K562 (cell line): Measurements from ENCODE around the gene ZBTB2. TPM values are rescaled to one million over a fixed set of nuclear protein-coding genes. Genes with fewer than 3 reads are reported as not detected.

Experiments
- BCL6 ChIP-seq: fragments of 250-450 bp; sonication (Bioruptor Pico); IDR thresholded peaks from 2 replicates; pipeline ENCODE4 v1.4.0; 2020
- CBFB ChIP-seq: sonication (generic); formaldehyde crosslinking; IDR thresholded peaks from 2 replicates; pipeline ENCODE4 v1.4.0; 2020; ENCODE audit warnings: mild to moderate bottlenecking, missing genetic modification reagents
- MTF1 ChIP-seq: fragments of 250-450 bp; sonication (Bioruptor Pico); IDR thresholded peaks from 2 replicates; pipeline ENCODE4 v1.9.0; 2021; ENCODE audit warnings: moderate library complexity, mild to moderate bottlenecking, inconsistent platforms, borderline replicate concordance
- NCOA6 ChIP-seq: fragments of 450-650 bp; IDR thresholded peaks from 2 replicates; pipeline ENCODE4 v1.6.1; 2017; ENCODE audit warnings: mild to moderate bottlenecking
- PYGO2 ChIP-seq: fragments of 450-650 bp; IDR thresholded peaks from 2 replicates; pipeline ENCODE4 v1.6.1; 2016; ENCODE audit warnings: mild to moderate bottlenecking, missing genetic modification characterization, moderate library complexity, missing compliant biosample characterization
- RBBP5 ChIP-seq: fragments of 200-600 bp; sonication (generic); IDR thresholded peaks from 2 replicates; pipeline ENCODE4 v1.6.1; 2012; ENCODE audit warnings: borderline replicate concordance, mild to moderate bottlenecking, low read length, control low read depth, inconsistent platforms; ENCODE audit not compliant: insufficient read depth, poor library complexity, severe bottlenecking
- SIX5 ChIP-seq, 2 experiments: IDR thresholded peaks; 2 replicates each; pipeline ENCODE4 v1.6.1; 2011; ENCODE audit warnings: low read length in 2 of 2, borderline replicate concordance in 1 of 2, low read depth in 1 of 2, mild to moderate bottlenecking in 1 of 2, moderate library complexity in 1 of 2; ENCODE audit not compliant: insufficient read depth in 1 of 2
- SMAD3 ChIP-seq: fragments of 450-650 bp; formaldehyde crosslinking; conservative IDR thresholded peaks from 2 replicates; pipeline ENCODE4 v1.4.0; 2020; ENCODE audit warnings: mild to moderate bottlenecking
- TAF7 ChIP-seq: fragments of 450-650 bp; IDR thresholded peaks from 2 replicates; pipeline ENCODE4 v1.6.1; 2016; ENCODE audit warnings: missing genetic modification characterization, missing compliant biosample characterization
- TFAM ChIP-seq: fragments of 250-450 bp; sonication (Bioruptor Pico); conservative IDR thresholded peaks from 2 replicates; pipeline ENCODE4 v1.5.0; 2021; ENCODE audit warnings: mild to moderate bottlenecking, moderate library complexity
- ZNF507 ChIP-seq: conservative IDR thresholded peaks from 2 replicates; pipeline ENCODE4 v1.6.1; 2017; ENCODE audit warnings: missing genetic modification characterization, missing compliant biosample characterization
- ZNF57 ChIP-seq: fragments of 450-650 bp; formaldehyde crosslinking; IDR thresholded peaks from 2 replicates; pipeline ENCODE4 v1.4.0; 2020; ENCODE audit warnings: mild to moderate bottlenecking, moderate library complexity
- ZNF583 ChIP-seq: fragments of 250-450 bp; sonication (Bioruptor Pico); IDR thresholded peaks from 2 replicates; pipeline ENCODE4 v1.4.0; 2020
- ZNF699 ChIP-seq: fragments of 250-450 bp; sonication (Bioruptor Pico); IDR thresholded peaks from 2 replicates; pipeline ENCODE4 v1.8.0; 2021; ENCODE audit warnings: mild to moderate bottlenecking, moderate library complexity; ENCODE audit not compliant: insufficient replicate concordance
- polyA plus RNA-seq, 8 experiments: library from polyadenylated mRNA; depleted of rRNA in 4 of 8; stranded (reverse) in 5 of 8; unstranded in 3 of 8; fragments of >200 nt; fragmentation: Nextera tagmentation in 2 of 8; fragmentation: Illumina TruSeq in 1 of 8; extraction: Ambion mirVana in 2 of 8; extraction: Trizol in 1 of 8; gene quantifications; 2 replicates each; pipeline versions ENCODE4 v1.2.1 to v1.2.3, GENCODE V29; 2011 to 2014; ENCODE audit warnings: inconsistent platforms in 1 of 8, missing spikeins in 1 of 8
- total RNA-seq, 7 experiments: library from RNA; depleted of rRNA in 6 of 7; stranded (reverse); fragments of >200 nt in 6 of 7; fragmentation: Illumina TruSeq in 2 of 7; extraction: Trizol in 2 of 7; gene quantifications; 2 replicates each; pipeline versions ENCODE4 v1.2.1 to v1.2.3, GENCODE V29; 2011 to 2021; ENCODE audit warnings: low replicate concordance in 1 of 7
- TF ChIP-seq, protein P1 (sequence below), 2 experiments: fragments of 450-650 bp; formaldehyde crosslinking in 1 of 2; IDR thresholded peaks; 2 replicates each; pipeline versions ENCODE4 v1.4.0 to v1.6.1; 2014 to 2020; ENCODE audit warnings: mild to moderate bottlenecking in 2 of 2, borderline replicate concordance in 1 of 2, low read depth in 1 of 2
- TF ChIP-seq, protein P2 (sequence below): fragments of 450-650 bp; formaldehyde crosslinking; IDR thresholded peaks from 2 replicates; pipeline ENCODE4 v1.4.0; 2020; ENCODE audit warnings: mild to moderate bottlenecking, mixed read lengths

The ZBTB2 gene
- total and polyA plus RNA-seq, 9 of the 15 experiments (the other 6 are each of a cell fraction or from before 2014, with no cell fraction given) = 5.1 to 26.2 (median 16.4) TPM

DNA sequence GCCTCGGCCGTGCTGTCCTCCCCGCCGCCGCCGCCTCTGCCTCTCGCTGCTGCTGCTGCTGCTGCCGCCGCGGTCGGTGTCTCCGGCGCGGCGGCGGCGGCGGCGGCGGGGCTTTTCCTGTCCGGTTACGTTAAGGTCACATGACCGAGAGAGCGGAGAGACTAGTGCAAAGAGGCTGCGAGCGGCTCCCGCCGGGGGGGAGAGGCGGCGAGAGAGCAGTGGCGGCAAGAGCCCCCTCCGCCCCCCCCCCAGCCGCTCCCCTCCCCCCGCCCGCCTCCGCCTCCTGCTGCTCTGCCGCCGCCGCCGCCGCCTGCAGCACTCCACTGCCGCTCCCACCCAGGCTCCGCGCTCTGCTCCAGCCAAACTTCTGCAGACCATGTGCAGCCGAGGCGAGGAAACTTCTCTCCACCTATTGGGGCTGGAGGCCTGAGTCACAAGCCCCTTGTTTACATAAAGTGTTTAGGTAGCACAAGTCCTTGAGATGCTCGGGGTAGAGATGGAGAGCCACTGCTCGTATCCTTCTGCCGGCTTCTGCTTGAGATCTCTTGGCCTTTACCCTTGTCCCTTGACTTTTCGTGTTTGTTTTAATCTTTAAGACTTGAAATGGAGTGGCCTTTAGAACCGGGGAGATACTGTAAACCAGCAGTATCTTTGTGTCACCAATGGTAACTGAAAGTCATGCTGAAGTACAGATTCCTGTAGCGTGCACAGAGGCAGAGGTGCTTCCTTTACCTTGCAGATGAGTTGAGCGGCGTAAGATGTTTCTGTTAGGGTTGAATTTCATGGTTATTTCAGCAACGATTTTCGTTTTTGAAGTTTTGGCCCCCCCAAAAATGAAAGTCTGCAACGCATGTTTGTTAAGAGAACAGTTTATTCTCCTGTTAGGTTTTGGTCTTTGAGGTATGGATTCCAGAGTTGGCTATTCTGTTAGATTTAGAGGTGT, at the start of gene ZBTB2 (continued):
- TF ChIP-seq ZNF583 (CRISPR knock-in tag) = no peak
- TF ChIP-seq ZNF507 = no peak
- TF ChIP-seq NCOA6 = no peak
- TF ChIP-seq ZNF57 (CRISPR knock-in tag) = no peak
- no peak for TF ChIP-seq PYGO2
- TF ChIP-seq RBBP5 = peak; percentile 11
- TF ChIP-seq, protein P1, sequence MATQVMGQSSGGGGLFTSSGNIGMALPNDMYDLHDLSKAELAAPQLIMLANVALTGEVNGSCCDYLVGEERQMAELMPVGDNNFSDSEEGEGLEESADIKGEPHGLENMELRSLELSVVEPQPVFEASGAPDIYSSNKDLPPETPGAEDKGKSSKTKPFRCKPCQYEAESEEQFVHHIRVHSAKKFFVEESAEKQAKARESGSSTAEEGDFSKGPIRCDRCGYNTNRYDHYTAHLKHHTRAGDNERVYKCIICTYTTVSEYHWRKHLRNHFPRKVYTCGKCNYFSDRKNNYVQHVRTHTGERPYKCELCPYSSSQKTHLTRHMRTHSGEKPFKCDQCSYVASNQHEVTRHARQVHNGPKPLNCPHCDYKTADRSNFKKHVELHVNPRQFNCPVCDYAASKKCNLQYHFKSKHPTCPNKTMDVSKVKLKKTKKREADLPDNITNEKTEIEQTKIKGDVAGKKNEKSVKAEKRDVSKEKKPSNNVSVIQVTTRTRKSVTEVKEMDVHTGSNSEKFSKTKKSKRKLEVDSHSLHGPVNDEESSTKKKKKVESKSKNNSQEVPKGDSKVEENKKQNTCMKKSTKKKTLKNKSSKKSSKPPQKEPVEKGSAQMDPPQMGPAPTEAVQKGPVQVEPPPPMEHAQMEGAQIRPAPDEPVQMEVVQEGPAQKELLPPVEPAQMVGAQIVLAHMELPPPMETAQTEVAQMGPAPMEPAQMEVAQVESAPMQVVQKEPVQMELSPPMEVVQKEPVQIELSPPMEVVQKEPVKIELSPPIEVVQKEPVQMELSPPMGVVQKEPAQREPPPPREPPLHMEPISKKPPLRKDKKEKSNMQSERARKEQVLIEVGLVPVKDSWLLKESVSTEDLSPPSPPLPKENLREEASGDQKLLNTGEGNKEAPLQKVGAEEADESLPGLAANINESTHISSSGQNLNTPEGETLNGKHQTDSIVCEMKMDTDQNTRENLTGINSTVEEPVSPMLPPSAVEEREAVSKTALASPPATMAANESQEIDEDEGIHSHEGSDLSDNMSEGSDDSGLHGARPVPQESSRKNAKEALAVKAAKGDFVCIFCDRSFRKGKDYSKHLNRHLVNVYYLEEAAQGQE (IDR thresholded peaks at IDR 0.05; ENCODE audit: borderline replicate concordance) = peak; percentile 35
- TF ChIP-seq, protein P1 (CRISPR knock-in tag; IDR thresholded peaks at IDR 0.05; ENCODE audit: low read depth) = no peak
- no peak for TF ChIP-seq BCL6
- TF ChIP-seq, protein P2, sequence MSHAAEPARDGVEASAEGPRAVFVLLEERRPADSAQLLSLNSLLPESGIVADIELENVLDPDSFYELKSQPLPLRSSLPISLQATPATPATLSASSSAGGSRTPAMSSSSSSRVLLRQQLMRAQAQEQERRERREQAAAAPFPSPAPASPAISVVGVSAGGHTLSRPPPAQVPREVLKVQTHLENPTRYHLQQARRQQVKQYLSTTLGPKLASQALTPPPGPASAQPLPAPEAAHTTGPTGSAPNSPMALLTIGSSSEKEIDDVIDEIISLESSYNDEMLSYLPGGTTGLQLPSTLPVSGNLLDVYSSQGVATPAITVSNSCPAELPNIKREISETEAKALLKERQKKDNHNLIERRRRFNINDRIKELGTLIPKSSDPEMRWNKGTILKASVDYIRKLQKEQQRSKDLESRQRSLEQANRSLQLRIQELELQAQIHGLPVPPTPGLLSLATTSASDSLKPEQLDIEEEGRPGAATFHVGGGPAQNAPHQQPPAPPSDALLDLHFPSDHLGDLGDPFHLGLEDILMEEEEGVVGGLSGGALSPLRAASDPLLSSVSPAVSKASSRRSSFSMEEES (CRISPR knock-in tag) = peak; percentile 93
- TF ChIP-seq MTF1 (CRISPR knock-in tag) = no peak
- TF ChIP-seq ZNF699 (CRISPR knock-in tag) = no peak
- no peak for TF ChIP-seq CBFB
- no peak for TF ChIP-seq TAF7 (tag)
- no peak for TF ChIP-seq SIX5 (IDR thresholded peaks at IDR 0.05; ENCODE audit: borderline replicate concordance in 1 of 2, insufficient read depth in 1 of 2, low read depth in 1 of 2, low read length in 2 of 2)
- no peak for TF ChIP-seq TFAM (CRISPR knock-in tag)
- no peak for TF ChIP-seq SMAD3 (CRISPR knock-in tag)
